CD4-positive, CD25-positive, alpha-beta regulatory T cell (primary cell): ENCODE results near the gene TMEM129. TPM values are rescaled to one million over a fixed set of nuclear protein-coding genes. Genes with fewer than 3 reads are reported as not detected.

Experiments used
- ATAC-seq, 2 donors: fragments of 150-1000 bp; cut with Tn5 transposase; one replicate each; pipeline ENCODE4 v1.10.0; 2021; ENCODE audit warnings: low read depth in 2 of 2, moderate number of reproducible peaks in 2 of 2, moderate library complexity in 1 of 2
- DNase-seq, 3 donors: peaks; one replicate each; pipeline versions ENCODE4 v3.0.0 to v3.0.0-alpha.2; 2012 to 2022; ENCODE audit warnings: mixed read lengths in 1 of 3
- H3K27ac ChIP-seq: one replicate; pipeline ENCODE4 v1.7.0; 2013; ENCODE audit warnings: mild to moderate bottlenecking, low read length; ENCODE audit not compliant: insufficient read depth, poor library complexity, severe bottlenecking
- H3K27me3 ChIP-seq: one replicate; pipeline ENCODE4 v1.7.0; 2013; ENCODE audit warnings: low read length; ENCODE audit not compliant: control insufficient read depth, insufficient read depth
- H3K36me3 ChIP-seq: one replicate; pipeline ENCODE4 v1.7.0; 2013; ENCODE audit warnings: mild to moderate bottlenecking, low read length, moderate library complexity; ENCODE audit not compliant: control insufficient read depth, insufficient read depth
- H3K4me1 ChIP-seq: 2 replicates; pipeline ENCODE4 v1.7.0; 2013; ENCODE audit warnings: mild to moderate bottlenecking, low read length; ENCODE audit not compliant: insufficient read depth, control insufficient read depth, poor library complexity, severe bottlenecking
- H3K4me3 ChIP-seq: one replicate; pipeline ENCODE4 v1.7.0; 2013; ENCODE audit warnings: low read depth, mild to moderate bottlenecking, low read length, moderate library complexity
- H3K9me3 ChIP-seq, 2 experiments: 1 replicate in 1 of 2; 2 replicates in 1 of 2; pipeline ENCODE4 v1.7.0; 2013; ENCODE audit warnings: low read length in 2 of 2, mild to moderate bottlenecking in 1 of 2, moderate library complexity in 1 of 2; ENCODE audit not compliant: control insufficient read depth in 2 of 2
- H3K27ac Mint-ChIP-seq, 3 donors: one replicate each; pipeline ENCODE4 v1.8.0; 2020 to 2022; ENCODE audit warnings: mild to moderate bottlenecking in 3 of 3, mixed read lengths in 3 of 3, moderate library complexity in 2 of 3
- H3K27me3 Mint-ChIP-seq: one replicate; pipeline ENCODE4 v1.8.0; 2022; ENCODE audit warnings: mild to moderate bottlenecking, mixed read lengths
- H3K36me3 Mint-ChIP-seq: one replicate; pipeline ENCODE4 v1.8.0; 2020; ENCODE audit warnings: mixed read lengths
- H3K4me1 Mint-ChIP-seq, 4 donors: one replicate each; pipeline ENCODE4 v1.8.0; 2020 to 2022; ENCODE audit warnings: mixed read lengths in 4 of 4, mild to moderate bottlenecking in 1 of 4
- H3K4me3 Mint-ChIP-seq, 4 donors: one replicate each; pipeline ENCODE4 v1.8.0; 2020 to 2022; ENCODE audit warnings: mild to moderate bottlenecking in 4 of 4, mixed read lengths in 4 of 4, moderate library complexity in 3 of 4
- H3K9me3 Mint-ChIP-seq, 7 donors: one replicate each; pipeline ENCODE4 v1.8.0; 2020 to 2022; ENCODE audit warnings: mixed read lengths in 7 of 7, mild to moderate bottlenecking in 3 of 7, moderate library complexity in 2 of 7
- polyA plus RNA-seq, 4 donors: library from polyadenylated mRNA; unstranded; fragments of 300-500 nt; fragmentation: Illumina TruSeq; gene quantifications; one replicate each; pipeline ENCODE4 v1.2.3, GENCODE V29; 2021
- total RNA-seq: library from RNA; stranded (reverse); gene quantifications from one replicate; pipeline ENCODE4 v1.2.3, GENCODE V29; 2022

The TMEM129 gene
- total and polyA plus RNA-seq, 5 donors from 2014 or later, result 19.6 to 33.9 (median 30.5) TPM

DNA sequence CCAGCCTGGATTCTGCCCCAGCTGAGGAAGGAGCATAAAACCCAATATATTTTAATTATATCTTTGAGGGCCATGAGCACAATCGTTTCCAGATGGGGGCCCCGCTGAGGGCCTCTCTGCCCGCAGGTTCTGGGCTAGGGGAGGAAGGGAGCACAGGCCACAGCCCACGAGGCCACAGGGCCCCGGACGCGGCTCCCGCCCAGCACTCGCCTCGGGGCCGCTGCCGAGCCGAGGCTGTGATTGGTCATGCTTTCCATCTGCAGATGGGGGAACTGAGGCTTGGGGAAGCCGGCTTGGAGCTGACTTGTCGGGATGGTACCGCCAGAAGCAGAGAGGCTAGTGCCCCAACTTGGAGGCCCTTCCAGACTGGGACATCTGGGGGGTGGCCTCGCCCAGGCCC lies 34.2 kb upstream of the TMEM129 start:
- peaks cover 18% of the 10 kb centered on the region for H3K4me1 ChIP-seq
- no peaks in the 10 kb centered on the region for H3K27me3 ChIP-seq
- Mint-ChIP-seq H3K27ac (no peak overlapping the region), H3K9me3 (no peaks in the 10 kb centered on the region), H3K4me1 (peaks cover 0 to 3% (median 0%) of the 10 kb centered on the region in 4 donors), H3K27me3 (no peaks in the 10 kb centered on the region), H3K36me3 (no peaks in the 10 kb centered on the region), H3K4me3 (no peak overlapping the region)
- H3K9me3 ChIP-seq, result no peaks in the 10 kb centered on the region
- ATAC-seq (no peak), DNase-seq (no peak)
- H3K4me3 ChIP-seq, result no peak overlapping the region
- no peak overlapping the region for H3K27ac ChIP-seq
- H3K36me3 ChIP-seq, result no peaks in the 10 kb centered on the region

- DNase-seq, result no peak
- no peaks in the 10 kb centered on the region for H3K36me3 ChIP-seq
- Mint-ChIP-seq H3K9me3 (no peaks in the 10 kb centered on the region), H3K36me3 (no peaks in the 10 kb centered on the region), H3K27me3 (no peaks in the 10 kb centered on the region), H3K4me1 (peaks cover 0 to 3% (median 0%) of the 10 kb centered on the region in 4 donors), H3K27ac (no peak overlapping the region), H3K4me3 (no peak overlapping the region)
- no peak overlapping the region for H3K27ac ChIP-seq
- no peaks in the 10 kb centered on the region for H3K9me3 ChIP-seq
- no peak for ATAC-seq
- H3K4me1 ChIP-seq, result peaks cover 18% of the 10 kb centered on the region
- H3K4me3 ChIP-seq, result no peak overlapping the region
- no peaks in the 10 kb centered on the region for H3K27me3 ChIP-seq
Observed at GRCh38 chr4:1754336-1754735, 33.2 kb upstream of the TMEM129 start.

GRCh38 chr4:1753697-1754311 lies 32.7 kb upstream of the TMEM129 start:
- DNase-seq, result no peak
- Histone ChIP-seq H3K27me3 (no peaks in the 10 kb centered on the region), H3K4me1 (peaks cover 18% of the 10 kb centered on the region), H3K27ac (no peak overlapping the region), H3K4me3 (no peak overlapping the region), H3K9me3 (no peaks in the 10 kb centered on the region), H3K36me3 (no peaks in the 10 kb centered on the region)
- H3K4me3 Mint-ChIP-seq, result no peak overlapping the region
- H3K36me3 Mint-ChIP-seq, result no peaks in the 10 kb centered on the region
- no peaks in the 10 kb centered on the region for H3K9me3 Mint-ChIP-seq
- H3K27ac Mint-ChIP-seq, result no peak overlapping the region
- H3K27me3 Mint-ChIP-seq, result no peaks in the 10 kb centered on the region
- ATAC-seq, result no peak
- peaks cover 0 to 3% (median 0%) of the 10 kb centered on the region in 4 donors for H3K4me1 Mint-ChIP-seq

DNA sequence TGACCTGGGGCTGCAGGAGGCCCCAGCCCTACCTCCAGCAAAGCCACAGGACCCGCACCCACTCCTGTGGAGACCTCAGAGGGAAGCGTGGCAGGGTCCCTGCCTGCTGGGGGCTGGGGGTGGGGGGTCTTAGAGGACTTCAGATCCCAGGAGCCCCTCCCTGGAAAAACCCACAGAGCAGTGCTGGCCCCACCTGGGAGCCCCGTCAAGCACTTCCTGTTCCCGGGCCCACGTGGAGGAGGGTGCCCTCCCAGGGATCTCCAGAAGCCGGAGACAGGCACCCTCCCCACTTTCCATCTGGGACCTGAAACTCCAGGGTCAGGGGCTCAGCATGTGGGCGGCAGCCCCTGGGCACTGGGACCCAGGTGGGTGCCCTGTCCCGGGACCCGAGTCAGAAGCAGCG lies 32.2 kb upstream of the TMEM129 start:
- DNase-seq (no peak), ATAC-seq (no peak)
- H3K9me3 ChIP-seq, result no peaks in the 10 kb centered on the region
- Mint-ChIP-seq H3K27ac (no peak overlapping the region), H3K27me3 (no peaks in the 10 kb centered on the region), H3K4me1 (peaks cover 0 to 3% (median 0%) of the 10 kb centered on the region in 4 donors), H3K9me3 (no peaks in the 10 kb centered on the region), H3K36me3 (no peaks in the 10 kb centered on the region), H3K4me3 (no peak overlapping the region)
- H3K27me3 ChIP-seq, result no peaks in the 10 kb centered on the region
- no peak overlapping the region for H3K4me3 ChIP-seq
- H3K4me1 ChIP-seq, result peaks cover 22% of the 10 kb centered on the region
- H3K27ac ChIP-seq, result no peak overlapping the region
- H3K36me3 ChIP-seq, result no peaks in the 10 kb centered on the region

DNA sequence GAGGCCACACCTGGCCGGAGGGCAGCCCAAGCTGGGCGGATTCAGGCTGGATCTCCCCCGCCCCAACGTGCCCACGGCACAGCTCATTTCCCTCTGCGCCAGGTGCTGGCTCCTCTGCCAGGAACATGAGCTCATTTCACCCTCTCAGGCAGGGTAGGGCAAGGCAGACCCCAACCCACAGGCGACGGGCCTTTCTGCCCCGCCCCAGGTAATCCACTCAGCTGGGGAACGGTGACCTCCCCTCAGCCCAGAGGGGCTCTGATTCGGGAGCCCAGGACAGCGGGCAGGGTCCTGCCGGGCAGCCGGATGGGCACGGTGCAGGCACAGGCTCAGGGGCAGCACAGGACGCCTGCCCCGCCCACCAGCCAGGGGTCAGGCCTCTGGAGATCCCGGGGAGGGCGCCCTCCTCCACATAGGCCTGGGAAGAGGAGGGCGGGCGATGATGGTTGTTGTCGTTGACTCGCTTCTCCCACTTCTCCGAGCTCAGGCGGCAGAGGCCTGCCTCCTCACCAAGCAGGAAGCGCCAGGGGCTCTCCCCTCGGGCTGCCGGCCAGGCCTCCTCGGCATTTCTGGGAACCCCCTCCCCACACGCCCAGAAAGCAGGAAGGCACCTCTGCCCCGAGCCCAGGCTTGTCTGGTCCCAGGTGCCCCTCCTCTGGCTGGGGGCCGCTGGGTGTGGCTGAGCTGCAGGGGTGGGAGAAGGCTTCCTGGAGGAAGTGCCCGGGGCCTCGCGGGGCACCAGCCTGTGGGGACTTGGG lies 31.3 kb upstream of the TMEM129 start:
- Histone ChIP-seq H3K36me3 (no peaks in the 10 kb centered on the region), H3K27me3 (no peaks in the 10 kb centered on the region), H3K9me3 (no peaks in the 10 kb centered on the region), H3K4me3 (no peak overlapping the region), H3K27ac (no peak overlapping the region), H3K4me1 (peaks cover 23% of the 10 kb centered on the region)
- DNase-seq (peak in 2 of 3 donors; percentile 21 to 67), ATAC-seq (peak; percentile 10 to 21)
- Mint-ChIP-seq H3K27ac (no peak overlapping the region), H3K27me3 (no peaks in the 10 kb centered on the region), H3K4me3 (no peak overlapping the region), H3K4me1 (peaks cover 0 to 3% (median 0%) of the 10 kb centered on the region in 4 donors), H3K36me3 (no peaks in the 10 kb centered on the region), H3K9me3 (no peaks in the 10 kb centered on the region)

GRCh38 chr4:1751919-1752283 lies 30.8 kb upstream of the TMEM129 start:
- DNase-seq, result no peak
- H3K27ac ChIP-seq, result no peak overlapping the region
- H3K4me3 ChIP-seq, result no peak overlapping the region
- H3K9me3 ChIP-seq, result no peaks in the 10 kb centered on the region
- Mint-ChIP-seq H3K27ac (no peak overlapping the region), H3K4me3 (no peak overlapping the region), H3K36me3 (no peaks in the 10 kb centered on the region), H3K27me3 (no peaks in the 10 kb centered on the region), H3K9me3 (no peaks in the 10 kb centered on the region), H3K4me1 (peaks cover 0 to 3% (median 0%) of the 10 kb centered on the region in 4 donors)
- H3K4me1 ChIP-seq, result peaks cover 23% of the 10 kb centered on the region
- no peak for ATAC-seq
- no peaks in the 10 kb centered on the region for H3K27me3 ChIP-seq
- H3K36me3 ChIP-seq, result no peaks in the 10 kb centered on the region

DNA sequence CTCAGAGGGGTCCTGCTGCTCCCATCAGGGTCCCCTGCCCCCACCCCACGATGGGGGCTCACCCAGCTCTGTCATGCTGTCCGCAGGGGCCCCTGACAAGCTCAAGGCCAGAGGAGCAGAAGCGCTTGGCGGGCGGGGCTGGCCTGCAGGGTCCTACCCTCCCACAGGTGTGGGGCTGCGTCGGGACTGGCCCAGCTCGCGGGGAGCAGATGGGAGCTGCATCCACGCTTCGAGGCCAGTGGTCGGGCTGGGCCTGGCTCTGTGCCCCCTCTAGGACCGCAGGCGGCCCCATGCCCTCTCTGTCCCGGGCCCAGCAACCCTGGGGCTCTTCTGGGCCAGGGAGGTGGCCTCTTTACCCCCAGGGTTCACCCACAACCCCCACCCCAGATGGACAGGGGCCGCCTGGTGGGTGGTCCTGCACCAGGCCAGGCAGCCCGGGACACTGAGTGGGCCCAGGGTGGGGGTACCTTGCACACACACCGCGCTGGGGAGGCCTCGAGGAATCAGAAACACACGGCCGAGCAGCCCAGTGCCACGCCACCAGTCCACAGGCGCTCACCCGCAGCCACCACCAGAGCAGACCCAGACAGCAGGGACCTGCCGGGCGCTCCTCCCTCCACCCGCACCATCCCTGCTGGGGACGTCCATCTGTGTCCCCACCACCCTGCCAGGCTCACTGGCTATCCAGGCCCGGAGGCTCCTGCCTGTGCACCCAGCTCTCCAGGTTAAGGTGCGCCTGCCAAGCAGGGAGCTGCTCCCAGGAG lies 30.2 kb upstream of the TMEM129 start:
- no peaks in the 10 kb centered on the region for H3K27me3 Mint-ChIP-seq
- no peak for ATAC-seq
- no peaks in the 10 kb centered on the region for H3K9me3 Mint-ChIP-seq
- no peaks in the 10 kb centered on the region for H3K27me3 ChIP-seq
- no peaks in the 10 kb centered on the region for H3K36me3 Mint-ChIP-seq
- H3K36me3 ChIP-seq, result no peaks in the 10 kb centered on the region
- DNase-seq, result no peak
- H3K4me3 ChIP-seq, result no peak overlapping the region
- H3K27ac Mint-ChIP-seq, result no peak overlapping the region
- H3K4me1 Mint-ChIP-seq, result peaks cover 0 to 3% (median 0%) of the 10 kb centered on the region in 4 donors
- H3K4me1 ChIP-seq, result peaks cover 23% of the 10 kb centered on the region
- H3K4me3 Mint-ChIP-seq, result no peak overlapping the region
- H3K27ac ChIP-seq, result no peak overlapping the region
- no peaks in the 10 kb centered on the region for H3K9me3 ChIP-seq
